ENCODE data around the gene OR2T2. TPM values are rescaled to one million over a fixed set of nuclear protein-coding genes. Genes with fewer than 3 reads are reported as not detected.
"Not testable (repeated sequence)": the region's sequence is repeated elsewhere in the genome, so short reads cannot be mapped to it uniquely, and the experiment has no call there.

Gene OR2T2
- total RNA-seq, 1 donor from 2014 or later: not detected

- not testable (repeated sequence) for H3K9me3 ChIP-seq (ENCODE audit: control insufficient read depth in 3 of 3, low read length in 3 of 3); H3K36me3 ChIP-seq (ENCODE audit: control insufficient read depth in 3 of 3, insufficient read depth in 3 of 3, low read length in 3 of 3); H3K4me1 ChIP-seq (ENCODE audit: control insufficient read depth in 3 of 3, insufficient read depth in 3 of 3, low read length in 3 of 3); H3K27me3 ChIP-seq (ENCODE audit: control insufficient read depth in 3 of 3, insufficient read depth in 3 of 3, low read length in 3 of 3); H3K9ac ChIP-seq (ENCODE audit: low read depth in 1 of 3, low read length in 3 of 3); H3K27ac ChIP-seq (ENCODE audit: low read depth, low read length); H3K4me3 ChIP-seq (ENCODE audit: low read length in 3 of 3)
These were observed 13.2 kb upstream of the OR2T2 start for GRCh38 chr1:248432201-248432600.

GRCh38 chr1:248433811-248434415 lies 11.5 kb upstream of the OR2T2 start:
- not testable (repeated sequence) for H3K27ac ChIP-seq (ENCODE audit: low read depth, low read length); H3K4me3 ChIP-seq (ENCODE audit: low read length in 3 of 3); H3K9ac ChIP-seq (ENCODE audit: low read depth in 1 of 3, low read length in 3 of 3); H3K27me3 ChIP-seq (ENCODE audit: control insufficient read depth in 3 of 3, insufficient read depth in 3 of 3, low read length in 3 of 3); H3K36me3 ChIP-seq (ENCODE audit: control insufficient read depth in 3 of 3, insufficient read depth in 3 of 3, low read length in 3 of 3); H3K9me3 ChIP-seq (ENCODE audit: control insufficient read depth in 3 of 3, low read length in 3 of 3); H3K4me1 ChIP-seq (ENCODE audit: control insufficient read depth in 3 of 3, insufficient read depth in 3 of 3, low read length in 3 of 3)

GRCh38 chr1:248434913-248435312 lies 10.5 kb upstream of the OR2T2 start:
- H3K9me3 ChIP-seq (ENCODE audit: control insufficient read depth in 3 of 3, low read length in 3 of 3); H3K4me1 ChIP-seq (ENCODE audit: control insufficient read depth in 3 of 3, insufficient read depth in 3 of 3, low read length in 3 of 3); H3K4me3 ChIP-seq (ENCODE audit: low read length in 3 of 3); H3K27ac ChIP-seq (ENCODE audit: low read depth, low read length); H3K9ac ChIP-seq (ENCODE audit: low read depth in 1 of 3, low read length in 3 of 3); H3K36me3 ChIP-seq (ENCODE audit: control insufficient read depth in 3 of 3, insufficient read depth in 3 of 3, low read length in 3 of 3); H3K27me3 ChIP-seq (ENCODE audit: control insufficient read depth in 3 of 3, insufficient read depth in 3 of 3, low read length in 3 of 3): not testable (repeated sequence)

- not testable (repeated sequence) for H3K4me1 ChIP-seq (ENCODE audit: control insufficient read depth in 3 of 3, insufficient read depth in 3 of 3, low read length in 3 of 3); H3K9me3 ChIP-seq (ENCODE audit: control insufficient read depth in 3 of 3, low read length in 3 of 3); H3K27ac ChIP-seq (ENCODE audit: low read depth, low read length); H3K9ac ChIP-seq (ENCODE audit: low read depth in 1 of 3, low read length in 3 of 3); H3K27me3 ChIP-seq (ENCODE audit: control insufficient read depth in 3 of 3, insufficient read depth in 3 of 3, low read length in 3 of 3); H3K36me3 ChIP-seq (ENCODE audit: control insufficient read depth in 3 of 3, insufficient read depth in 3 of 3, low read length in 3 of 3); H3K4me3 ChIP-seq (ENCODE audit: low read length in 3 of 3)
These were observed 9.1 kb upstream of the OR2T2 start for GRCh38 chr1:248436303-248436702.

- H3K9ac ChIP-seq (ENCODE audit: low read depth in 1 of 3, low read length in 3 of 3); H3K27ac ChIP-seq (ENCODE audit: low read depth, low read length); H3K27me3 ChIP-seq (ENCODE audit: control insufficient read depth in 3 of 3, insufficient read depth in 3 of 3, low read length in 3 of 3); H3K36me3 ChIP-seq (ENCODE audit: control insufficient read depth in 3 of 3, insufficient read depth in 3 of 3, low read length in 3 of 3); H3K4me1 ChIP-seq (ENCODE audit: control insufficient read depth in 3 of 3, insufficient read depth in 3 of 3, low read length in 3 of 3); H3K9me3 ChIP-seq (ENCODE audit: control insufficient read depth in 3 of 3, low read length in 3 of 3); H3K4me3 ChIP-seq (ENCODE audit: low read length in 3 of 3): not testable (repeated sequence)
These were observed 6.8 kb upstream of the OR2T2 start for GRCh38 chr1:248438668-248439067.

GRCh38 chr1:248439283-248439682 lies 6.2 kb upstream of the OR2T2 start:
- H3K27me3 ChIP-seq (ENCODE audit: control insufficient read depth in 3 of 3, insufficient read depth in 3 of 3, low read length in 3 of 3); H3K4me3 ChIP-seq (ENCODE audit: low read length in 3 of 3); H3K9me3 ChIP-seq (ENCODE audit: control insufficient read depth in 3 of 3, low read length in 3 of 3); H3K27ac ChIP-seq (ENCODE audit: low read depth, low read length); H3K4me1 ChIP-seq (ENCODE audit: control insufficient read depth in 3 of 3, insufficient read depth in 3 of 3, low read length in 3 of 3); H3K36me3 ChIP-seq (ENCODE audit: control insufficient read depth in 3 of 3, insufficient read depth in 3 of 3, low read length in 3 of 3); H3K9ac ChIP-seq (ENCODE audit: low read depth in 1 of 3, low read length in 3 of 3): not testable (repeated sequence)

GRCh38 chr1:248442500-248443277 lies 2.7 kb upstream of the OR2T2 start:
- not testable (repeated sequence) for H3K27ac ChIP-seq (ENCODE audit: low read depth, low read length); H3K4me1 ChIP-seq (ENCODE audit: control insufficient read depth in 3 of 3, insufficient read depth in 3 of 3, low read length in 3 of 3); H3K36me3 ChIP-seq (ENCODE audit: control insufficient read depth in 3 of 3, insufficient read depth in 3 of 3, low read length in 3 of 3); H3K4me3 ChIP-seq (ENCODE audit: low read length in 3 of 3); H3K9me3 ChIP-seq (ENCODE audit: control insufficient read depth in 3 of 3, low read length in 3 of 3); H3K27me3 ChIP-seq (ENCODE audit: control insufficient read depth in 3 of 3, insufficient read depth in 3 of 3, low read length in 3 of 3); H3K9ac ChIP-seq (ENCODE audit: low read depth in 1 of 3, low read length in 3 of 3)

GRCh38 chr1:248444603-248445002 lies 834 bp upstream of the OR2T2 start:
- H3K27me3 ChIP-seq (ENCODE audit: control insufficient read depth in 3 of 3, insufficient read depth in 3 of 3, low read length in 3 of 3); H3K4me3 ChIP-seq (ENCODE audit: low read length in 3 of 3); H3K9me3 ChIP-seq (ENCODE audit: control insufficient read depth in 3 of 3, low read length in 3 of 3); H3K36me3 ChIP-seq (ENCODE audit: control insufficient read depth in 3 of 3, insufficient read depth in 3 of 3, low read length in 3 of 3); H3K9ac ChIP-seq (ENCODE audit: low read depth in 1 of 3, low read length in 3 of 3); H3K27ac ChIP-seq (ENCODE audit: low read depth, low read length); H3K4me1 ChIP-seq (ENCODE audit: control insufficient read depth in 3 of 3, insufficient read depth in 3 of 3, low read length in 3 of 3): not testable (repeated sequence)

- not testable (repeated sequence) for H3K9me3 ChIP-seq (ENCODE audit: control insufficient read depth in 3 of 3, low read length in 3 of 3); H3K4me1 ChIP-seq (ENCODE audit: control insufficient read depth in 3 of 3, insufficient read depth in 3 of 3, low read length in 3 of 3); H3K9ac ChIP-seq (ENCODE audit: low read depth in 1 of 3, low read length in 3 of 3); H3K27me3 ChIP-seq (ENCODE audit: control insufficient read depth in 3 of 3, insufficient read depth in 3 of 3, low read length in 3 of 3); H3K36me3 ChIP-seq (ENCODE audit: control insufficient read depth in 3 of 3, insufficient read depth in 3 of 3, low read length in 3 of 3); H3K4me3 ChIP-seq (ENCODE audit: low read length in 3 of 3); H3K27ac ChIP-seq (ENCODE audit: low read depth, low read length)
These were observed 3.1 kb downstream of the OR2T2 start for GRCh38 chr1:248448409-248449074.

- H3K27me3 ChIP-seq (ENCODE audit: control insufficient read depth in 3 of 3, insufficient read depth in 3 of 3, low read length in 3 of 3): not testable (repeated sequence)
These were observed 4.5 kb downstream of the OR2T2 start for GRCh38 chr1:248449821-248450465.

More at GRCh38 chr1:248449821-248450465, 4.5 kb downstream of the OR2T2 start:
- H3K27ac ChIP-seq (ENCODE audit: low read depth, low read length); H3K36me3 ChIP-seq (ENCODE audit: control insufficient read depth in 3 of 3, insufficient read depth in 3 of 3, low read length in 3 of 3); H3K9me3 ChIP-seq (ENCODE audit: control insufficient read depth in 3 of 3, low read length in 3 of 3); H3K9ac ChIP-seq (ENCODE audit: low read depth in 1 of 3, low read length in 3 of 3); H3K4me1 ChIP-seq (ENCODE audit: control insufficient read depth in 3 of 3, insufficient read depth in 3 of 3, low read length in 3 of 3); H3K4me3 ChIP-seq (ENCODE audit: low read length in 3 of 3): not testable (repeated sequence)
